ENCODE measurements around the gene TBC1D30.

- TF ChIP-seq CTCF (IDR thresholded peaks at IDR 0.05), result no peak
- no peak for TF ChIP-seq POLR2A (IDR thresholded peaks at IDR 0.05)
These were observed 65.2 kb downstream of the TBC1D30 start for GRCh38 chr12:64889434-64890216.
